Myocyte (in vitro differentiated cells): ENCODE measurements around the gene GALNT15. TPM values are rescaled to one million over a fixed set of nuclear protein-coding genes. Genes with fewer than 3 reads are reported as not detected.

Experiments
- DNase-seq: peaks from one replicate; pipeline ENCODE4 v3.0.0-alpha.2; 2012; ENCODE audit warnings: low read depth
- total RNA-seq: library from RNA; depleted of rRNA; stranded (reverse); fragments of >200 nt; gene quantifications from 2 replicates; pipeline ENCODE4 v1.2.3, GENCODE V29; 2014

The GALNT15 gene
- total RNA-seq, 1 donor from 2014 or later: 0.91 TPM

- peak; percentile 45 for DNase-seq
Measured at GRCh38 chr3:16150285-16150684, 24.2 kb upstream of the GALNT15 start.

DNA sequence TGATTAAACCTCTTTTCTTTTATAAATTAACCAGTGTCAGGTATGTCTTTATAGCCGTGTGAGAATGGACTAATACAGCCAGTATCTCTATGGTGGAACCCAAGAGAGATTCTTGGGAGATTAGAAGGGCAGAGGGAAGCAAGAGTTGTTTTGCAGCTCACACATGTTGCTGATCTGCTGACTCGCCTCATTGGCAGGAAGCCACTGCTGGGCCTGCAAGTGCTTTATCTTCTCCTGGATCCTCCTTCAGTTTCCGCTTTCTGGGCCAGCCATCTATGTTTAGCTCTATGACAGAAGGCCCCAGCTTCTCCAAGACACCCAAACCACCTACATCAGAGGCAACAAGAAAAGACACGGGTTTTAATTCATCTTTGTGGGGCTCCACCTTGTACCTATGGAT lies 23.4 kb upstream of the GALNT15 start:
- peak; percentile 95 for DNase-seq

GRCh38 chr3:16168211-16168610 lies 6.3 kb upstream of the GALNT15 start:
- no peak for DNase-seq

DNA sequence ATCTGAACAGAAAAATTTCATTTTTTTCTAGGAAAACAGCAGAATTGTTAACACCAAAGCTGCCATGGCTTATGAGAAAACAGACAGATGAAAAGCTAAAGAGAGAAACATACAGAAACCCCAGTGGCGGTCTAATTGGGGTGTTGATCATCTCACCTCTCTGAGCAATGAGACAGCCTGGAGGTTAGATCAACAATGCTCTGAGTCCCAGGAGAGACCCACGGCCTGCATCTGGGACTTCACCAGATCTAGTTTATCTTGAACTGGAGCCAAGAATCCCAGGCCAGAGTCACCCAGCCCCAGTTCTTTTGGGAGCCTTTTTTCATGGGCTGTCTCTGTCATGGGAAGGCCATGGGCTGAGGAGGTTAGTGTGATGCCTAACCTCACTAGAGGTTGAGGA lies 3.5 kb upstream of the GALNT15 start:
- DNase-seq: no peak

DNA sequence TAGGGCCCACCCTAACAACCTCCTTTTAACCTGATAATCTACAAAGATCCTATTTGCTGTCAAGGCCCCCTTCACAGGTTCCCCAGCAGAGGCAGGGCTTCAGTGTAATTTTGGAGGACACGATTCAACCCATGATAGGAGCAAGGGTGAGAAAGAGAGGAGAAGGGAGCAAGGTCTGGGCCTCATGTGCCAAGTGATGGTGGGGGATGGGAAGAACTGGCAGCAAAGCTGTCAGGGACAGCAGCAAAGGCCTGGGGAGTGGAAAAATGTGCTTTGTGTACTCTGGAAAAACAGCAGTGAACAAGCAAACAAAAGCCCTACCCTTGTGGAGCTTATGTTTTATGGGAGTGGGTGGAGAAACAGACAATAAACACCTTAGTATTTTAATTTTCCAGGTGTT lies 2.7 kb upstream of the GALNT15 start:
- DNase-seq: no peak

DNA sequence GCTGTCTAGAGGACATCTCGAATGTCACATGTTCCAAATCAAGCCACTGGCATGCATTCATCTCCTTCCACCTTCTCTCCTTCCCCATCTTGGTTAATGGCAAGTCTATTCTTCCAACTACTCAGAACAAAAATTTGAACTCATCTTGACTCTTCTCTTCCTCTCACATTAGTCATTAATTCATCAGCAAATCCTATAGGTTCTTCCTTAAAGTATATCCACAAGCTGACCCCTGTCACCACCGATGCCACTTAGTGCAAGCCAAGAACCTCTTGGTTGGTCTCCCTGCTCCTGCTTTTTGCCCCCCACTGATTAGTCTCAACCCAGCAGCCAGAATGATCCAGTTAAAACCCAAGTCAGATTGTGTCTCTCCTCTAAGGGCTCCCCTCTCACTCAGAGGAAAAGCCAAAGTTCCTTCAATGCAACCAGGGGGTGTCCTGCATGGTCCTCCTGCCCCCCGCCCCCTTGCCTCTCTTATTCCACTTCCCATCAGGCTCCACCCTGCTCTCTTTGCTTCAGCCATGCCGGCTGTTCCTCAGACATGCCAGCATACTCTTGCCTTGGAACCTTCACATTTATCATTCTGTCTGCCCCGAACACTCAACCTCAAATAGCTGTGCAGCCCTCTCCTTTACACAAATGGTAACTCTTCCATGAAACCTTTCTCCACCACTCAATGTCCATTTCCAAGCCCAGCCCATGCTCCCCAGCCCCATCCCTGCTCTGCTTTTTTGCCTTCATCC lies 1.0 kb upstream of the GALNT15 start:
- DNase-seq: peak; percentile 43

GRCh38 chr3:16174026-16174355 lies 489 bp upstream of the GALNT15 start:
- DNase-seq: no peak

- DNase-seq: no peak
Measured at GRCh38 chr3:16174976-16175901, 759 bp downstream of the GALNT15 start.

DNA sequence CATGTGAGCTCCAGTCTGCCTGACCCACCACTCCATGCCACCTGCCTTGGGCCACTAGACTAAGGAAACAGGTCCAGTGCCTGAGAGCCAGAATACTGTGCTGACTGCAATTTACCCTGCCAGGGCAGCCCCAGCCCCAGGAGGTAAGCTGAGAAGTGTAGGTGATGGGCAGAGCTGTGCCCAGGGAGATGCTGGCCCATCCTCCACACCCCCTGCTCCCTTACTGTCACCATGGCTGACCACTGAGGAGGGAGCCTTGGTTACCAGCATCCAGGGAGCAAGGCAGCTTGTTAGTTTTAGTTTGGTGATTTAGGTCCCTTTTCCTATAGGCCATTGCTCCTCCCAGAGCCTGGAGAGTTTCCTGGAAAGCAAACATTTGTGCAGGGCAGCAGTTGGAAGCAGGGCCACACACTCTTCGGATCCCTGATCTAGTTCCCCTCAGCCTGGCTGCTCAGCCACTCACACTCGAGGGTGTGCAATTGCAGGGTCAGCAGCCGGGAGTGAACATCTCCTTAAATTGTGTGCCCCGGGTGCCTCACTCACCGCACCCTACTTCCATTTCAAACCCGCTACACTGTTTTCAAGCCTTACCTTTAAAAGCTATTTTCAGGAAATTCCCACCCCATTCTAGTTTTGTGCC lies 2.0 kb downstream of the GALNT15 start:
- no peak for DNase-seq

DNA sequence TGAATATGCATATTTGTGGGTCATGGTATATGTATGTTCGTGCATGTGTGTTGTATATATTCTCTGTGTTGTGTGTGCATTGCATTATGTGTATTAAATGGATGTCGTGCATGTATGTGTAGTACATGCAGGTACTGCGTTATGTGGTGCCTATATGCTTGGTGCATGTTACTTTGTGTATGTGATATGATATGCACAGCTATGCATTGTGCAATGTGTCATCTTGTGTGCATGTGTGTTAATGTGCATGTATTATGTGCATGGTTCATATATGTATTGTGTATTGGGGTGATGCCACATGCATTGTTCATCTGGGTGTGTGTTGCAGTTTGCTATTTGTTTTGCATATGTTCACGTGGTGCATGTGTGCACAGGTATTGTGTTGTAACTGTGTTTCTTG lies 2.9 kb downstream of the GALNT15 start:
- DNase-seq: no peak

- peak; percentile 82 for DNase-seq
Measured at GRCh38 chr3:16177962-16178627, 3.6 kb downstream of the GALNT15 start.

- DNase-seq: no peak
Measured at GRCh38 chr3:16178628-16178988, 4.1 kb downstream of the GALNT15 start.

DNA sequence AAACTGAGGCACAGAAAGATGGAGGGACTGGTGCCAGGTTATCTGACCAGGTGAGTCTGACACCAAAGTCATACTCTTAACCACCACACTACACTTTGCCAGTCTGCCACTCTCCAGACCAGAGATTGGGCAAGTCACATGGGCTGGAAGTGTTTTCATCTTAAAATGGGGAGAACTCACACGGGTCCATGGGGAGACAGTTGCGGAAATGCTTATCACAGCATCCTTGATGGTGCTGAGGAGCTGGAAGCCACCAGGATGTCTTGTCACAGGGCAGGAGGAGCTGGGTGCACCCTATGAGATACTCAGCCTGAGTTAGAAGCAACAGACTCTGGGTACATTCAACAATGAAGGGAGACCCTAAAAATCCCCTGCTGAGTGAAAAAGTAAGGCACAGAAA lies 4.8 kb downstream of the GALNT15 start:
- no peak for DNase-seq

DNA sequence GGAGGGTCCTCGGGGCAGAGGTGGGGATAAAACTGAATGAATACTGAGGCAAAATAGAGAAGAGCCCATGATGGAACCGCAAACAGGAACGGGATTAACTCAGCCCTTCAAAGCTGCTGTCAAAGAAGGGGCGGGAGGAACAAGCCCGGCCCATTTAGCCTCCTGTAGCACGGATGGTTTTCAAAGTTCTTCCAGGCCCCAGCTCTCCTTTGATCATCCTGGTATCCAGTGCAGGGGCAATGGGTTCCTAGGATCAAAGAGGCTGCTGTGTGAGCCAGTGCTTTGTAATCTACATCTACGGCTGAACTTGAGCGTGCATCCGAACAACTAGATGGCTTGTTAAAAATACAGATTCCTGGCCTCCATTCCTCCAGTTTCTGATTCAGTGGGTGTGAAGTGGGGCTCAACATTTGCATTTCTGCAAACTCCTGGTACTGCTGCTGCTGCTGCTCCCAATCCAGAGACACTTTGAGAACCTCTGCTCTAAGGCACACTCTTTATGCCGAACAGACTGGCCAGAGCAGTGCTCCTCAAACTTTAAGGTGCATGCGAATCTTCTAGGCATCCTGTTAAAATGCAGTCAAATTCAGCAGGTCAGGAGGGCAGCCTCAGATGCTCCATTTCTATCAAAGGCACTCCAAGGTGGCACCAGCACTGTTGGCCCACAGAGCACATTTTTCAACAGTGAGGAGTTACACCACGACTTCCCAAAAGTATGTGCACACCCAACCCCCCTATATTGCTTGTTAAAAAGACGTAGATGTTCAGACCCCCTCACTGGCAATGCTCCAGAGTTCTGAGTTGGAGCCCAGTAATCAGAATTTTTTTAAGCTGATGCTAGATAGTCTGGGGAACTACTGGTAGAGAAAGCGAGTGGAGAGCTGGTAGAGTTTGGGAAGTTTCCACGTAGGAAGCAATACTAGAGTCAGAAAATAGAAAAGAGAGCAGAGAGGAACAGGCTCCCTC lies 5.6 kb downstream of the GALNT15 start:
- DNase-seq: no peak

GRCh38 chr3:16180737-16181134 lies 6.3 kb downstream of the GALNT15 start:
- DNase-seq: no peak

DNA sequence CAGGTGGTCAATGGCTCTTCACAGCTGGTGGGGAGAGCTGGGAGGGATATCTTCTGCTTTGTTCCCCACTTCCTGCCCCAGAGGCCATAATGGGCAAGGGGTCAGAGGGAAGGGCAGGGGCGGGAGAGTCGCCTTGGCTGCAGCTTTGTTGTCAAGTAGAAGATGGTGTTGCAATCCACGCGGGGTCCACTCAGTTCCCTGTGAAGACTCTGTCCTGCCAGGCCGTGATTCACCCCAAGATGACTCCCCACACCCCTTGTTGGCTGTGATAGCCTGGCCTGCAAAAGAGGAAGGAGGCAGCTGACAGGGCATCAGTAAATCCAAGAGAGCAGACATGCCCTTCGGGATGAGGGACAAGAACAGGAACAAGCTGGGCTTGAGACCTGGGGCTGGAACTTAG lies 6.9 kb downstream of the GALNT15 start:
- no peak for DNase-seq

GRCh38 chr3:16182183-16182582 lies 7.7 kb downstream of the GALNT15 start:
- DNase-seq: no peak

GRCh38 chr3:16182612-16183011 lies 8.1 kb downstream of the GALNT15 start:
- DNase-seq: no peak

- DNase-seq: no peak
Measured at GRCh38 chr3:16183082-16183481, 8.6 kb downstream of the GALNT15 start.

DNA sequence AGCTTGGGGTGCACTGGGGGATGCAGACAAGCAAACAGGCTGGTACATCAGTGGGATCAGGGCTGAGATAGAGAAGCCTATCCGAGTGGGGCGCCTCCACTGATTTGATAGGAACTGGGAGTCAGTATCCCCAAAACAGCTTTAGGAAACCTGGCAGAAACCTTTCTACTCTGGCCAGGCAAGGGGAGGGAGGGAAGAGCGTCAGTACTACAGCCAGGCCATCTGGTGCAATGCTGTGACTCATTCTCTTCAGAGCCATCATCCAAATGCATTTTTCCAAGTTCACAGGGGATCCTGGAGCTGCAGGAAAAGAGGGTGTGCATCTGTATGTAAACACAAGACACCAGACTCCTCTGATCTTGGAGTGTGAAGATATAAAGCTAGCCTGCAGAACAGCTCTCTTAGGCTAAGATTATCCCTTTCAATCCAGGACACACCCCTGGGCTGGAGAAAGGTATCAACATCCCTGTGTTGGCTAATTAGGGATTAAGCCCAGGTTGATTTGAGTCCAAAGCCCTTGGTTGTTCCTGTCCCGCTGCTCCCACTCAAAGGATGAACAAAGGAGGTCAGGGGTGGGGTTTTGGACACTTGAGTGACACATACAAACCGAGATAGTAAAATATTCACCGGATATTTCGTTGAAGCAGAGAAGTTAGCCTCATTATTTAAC lies 9.3 kb downstream of the GALNT15 start:
- DNase-seq: peak; percentile 52
